NCI-H1417 (cell line): Measurements from ENCODE around the gene RXRA.
A peak's percentile ranks its signal among the peaks of the same experiment; 100 is the strongest.

ENCODE experiments used
- DNase-seq, 3 experiments: peaks; one replicate each; lab custom pipeline; 2025; lab: John Stamatoyannopoulos, UW

RXRA gene

DNA sequence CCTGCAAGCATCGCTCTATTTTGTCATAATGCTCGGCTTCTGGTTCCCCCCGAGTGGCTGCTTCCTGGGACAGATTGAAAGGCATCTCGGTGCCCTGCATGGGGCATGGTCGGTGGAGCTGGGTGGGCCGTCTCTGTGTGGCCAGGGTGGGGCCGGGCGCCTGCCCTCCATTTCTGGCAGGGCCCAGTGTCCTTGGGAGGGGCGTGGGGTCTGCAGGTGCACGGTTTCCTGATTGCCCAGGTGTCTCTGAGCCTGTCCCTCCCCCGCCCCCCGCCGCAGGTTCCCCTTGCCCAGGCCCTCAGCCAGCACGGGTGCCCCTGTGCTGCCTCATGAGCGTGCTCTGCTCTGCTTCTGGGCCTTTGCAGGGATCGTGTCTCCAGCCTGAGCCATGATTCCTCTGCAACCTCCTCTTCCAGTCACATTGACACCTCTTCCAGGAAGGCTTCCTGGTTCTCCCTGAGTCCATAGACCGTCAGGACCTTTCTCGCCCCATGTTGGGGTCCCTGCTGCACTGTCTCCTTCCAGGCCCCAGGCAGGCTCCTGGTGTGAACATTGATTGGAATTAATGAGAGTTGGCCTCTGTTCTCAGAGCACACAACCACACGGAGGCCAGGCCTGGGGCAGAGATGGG, 90.2 kb downstream of the RXRA start:
- no peak for DNase-seq

DNA sequence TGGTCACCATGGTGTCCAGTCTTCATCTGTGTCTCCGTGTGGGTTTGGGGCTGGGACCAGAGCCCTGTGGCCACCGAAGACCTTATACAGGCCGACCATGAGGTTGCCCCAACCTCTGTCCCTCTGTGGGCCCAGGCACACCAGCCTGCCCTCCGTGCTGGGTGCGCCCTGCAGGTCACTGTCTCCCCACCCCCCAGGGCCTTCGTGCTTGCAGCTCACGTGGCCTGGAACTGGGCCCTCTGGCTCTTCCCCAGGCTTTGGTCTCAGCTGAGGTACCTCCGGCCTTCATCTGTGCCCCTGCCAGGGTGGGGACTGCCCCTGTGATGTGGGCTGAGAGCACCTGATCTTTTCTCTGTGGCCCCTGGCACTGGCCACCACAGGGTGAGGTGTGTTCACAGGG, 92.1 kb downstream of the RXRA start:
- DNase-seq: no peak

- peak in 1 of 3 experiments; percentile 15 for DNase-seq
Measured at GRCh38 chr9:134419000-134419683, 92.9 kb downstream of the RXRA start.

DNA sequence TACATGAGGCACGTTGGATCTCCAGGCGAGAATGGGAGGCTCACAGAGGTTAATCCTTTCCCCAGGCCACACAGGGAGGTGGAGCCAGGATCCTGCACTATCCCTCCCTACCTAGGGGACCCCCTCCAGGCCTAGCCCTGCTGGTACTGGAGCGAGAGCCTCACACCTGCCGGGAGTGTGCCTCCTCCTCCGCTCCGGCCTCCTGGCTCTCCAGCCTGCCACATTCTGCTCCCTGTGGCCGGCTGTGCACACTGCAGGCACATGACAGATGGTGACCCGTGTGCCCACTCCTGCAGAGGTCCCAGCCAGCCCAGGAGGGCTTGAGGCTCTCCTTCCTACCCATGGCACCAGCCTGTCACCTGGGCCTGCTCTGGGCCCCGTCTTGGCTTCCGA, 93.4 kb downstream of the RXRA start:
- peak; percentile 4 to 50 (median 17) for DNase-seq

- no peak for DNase-seq
Measured at GRCh38 chr9:134420281-134420845, 94.1 kb downstream of the RXRA start.

DNA sequence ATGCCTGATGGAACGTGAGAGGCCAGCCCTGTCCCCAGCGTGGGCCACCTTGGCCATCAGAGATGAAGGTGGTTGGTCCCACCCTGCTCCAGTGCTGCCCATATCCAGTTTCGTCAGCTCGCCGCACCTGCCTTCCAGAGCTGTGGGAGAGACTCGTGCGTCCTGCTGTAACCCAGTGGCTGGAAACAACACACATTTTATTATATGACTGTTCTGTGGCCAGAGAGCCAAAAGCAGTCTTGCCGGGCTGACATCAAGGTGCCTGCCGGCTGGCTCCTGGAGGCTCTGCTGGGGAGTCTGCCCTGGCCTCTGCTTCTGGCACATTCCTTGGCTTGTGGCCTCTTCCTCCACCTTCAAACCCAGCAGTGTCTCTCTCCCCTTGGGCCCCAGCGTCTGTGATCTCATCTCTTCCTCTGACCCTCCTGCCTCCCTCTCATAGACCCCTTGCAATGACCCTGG, 94.7 kb downstream of the RXRA start:
- no peak for DNase-seq

GRCh38 chr9:134421888-134422287, 95.6 kb downstream of the RXRA start:
- DNase-seq: no peak

- peak in 1 of 3 experiments; percentile 6 for DNase-seq
Measured at GRCh38 chr9:134422301-134423090, 96.2 kb downstream of the RXRA start.

- no peak for DNase-seq
Measured at GRCh38 chr9:134423166-134423565, 96.9 kb downstream of the RXRA start.

DNA sequence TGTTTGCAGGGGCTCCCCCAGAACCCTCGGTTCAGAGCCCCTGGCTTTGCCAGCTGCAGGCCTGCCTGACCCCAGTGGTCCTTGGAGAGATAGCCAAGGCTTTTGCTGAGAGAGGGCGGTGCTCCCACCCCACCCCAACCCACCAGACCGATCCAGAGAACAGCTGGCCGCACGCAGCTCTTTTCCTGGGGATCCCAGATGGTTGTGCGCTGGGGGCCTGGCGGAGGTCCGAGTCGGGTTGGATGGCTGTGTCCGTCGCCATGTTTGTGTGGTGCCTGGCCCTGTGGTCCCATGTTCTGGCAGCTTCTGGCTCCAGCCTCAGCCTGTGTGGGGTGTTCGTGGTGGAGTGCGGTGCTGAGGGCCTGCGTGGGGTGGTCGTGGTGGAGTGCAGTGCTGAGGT, 97.5 kb downstream of the RXRA start:
- no peak for DNase-seq

DNA sequence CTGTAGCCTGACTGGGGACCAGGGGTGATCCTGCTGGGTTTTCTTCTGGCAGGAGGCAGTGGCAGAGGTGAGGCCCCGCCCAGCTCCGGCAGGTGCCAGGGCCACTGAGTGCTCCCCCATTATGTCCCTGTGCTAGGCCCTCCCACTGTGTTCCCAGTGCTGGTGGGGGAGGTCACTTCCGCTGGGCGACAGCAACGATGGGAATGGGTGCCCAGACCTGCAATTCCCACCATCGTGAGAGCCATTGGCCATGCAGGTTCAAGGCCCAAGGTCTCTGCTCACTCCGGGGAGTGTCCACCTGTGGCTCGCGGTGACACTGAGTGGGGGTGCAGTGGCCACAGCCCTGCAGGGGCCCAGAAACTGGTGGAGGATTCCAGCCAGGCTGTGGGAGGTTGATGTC, 98.6 kb downstream of the RXRA start:
- DNase-seq: peak; percentile 1 to 83 (median 68)

- DNase-seq: peak in 1 of 3 experiments; percentile 46
Measured at GRCh38 chr9:134425401-134425800, 99.1 kb downstream of the RXRA start.

GRCh38 chr9:134425812-134426211, 99.6 kb downstream of the RXRA start:
- no peak for DNase-seq

GRCh38 chr9:134426436-134426835, 100.2 kb downstream of the RXRA start:
- DNase-seq: no peak

- no peak for DNase-seq
Measured at GRCh38 chr9:134427153-134427782, 101.0 kb downstream of the RXRA start.

DNA sequence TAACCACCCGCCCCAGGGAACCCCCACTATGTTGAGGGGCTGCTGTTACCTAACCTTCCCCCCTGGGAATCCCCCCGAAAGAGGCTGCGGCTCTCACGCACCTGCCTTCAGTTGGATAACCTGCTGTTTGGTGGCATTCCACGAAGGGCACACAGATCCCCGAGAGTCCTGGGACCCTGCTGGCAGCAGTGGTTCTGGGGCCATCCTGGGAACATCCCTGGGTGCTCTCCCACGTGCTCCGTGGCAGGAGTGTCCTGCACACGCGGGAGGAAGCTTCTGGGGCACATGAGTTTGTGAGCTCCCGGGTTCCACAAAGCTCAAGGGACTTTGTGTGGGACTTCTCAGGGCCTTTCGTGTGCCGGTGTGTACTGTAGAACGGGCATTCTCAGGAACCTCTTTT, 102.3 kb downstream of the RXRA start:
- DNase-seq: no peak

DNA sequence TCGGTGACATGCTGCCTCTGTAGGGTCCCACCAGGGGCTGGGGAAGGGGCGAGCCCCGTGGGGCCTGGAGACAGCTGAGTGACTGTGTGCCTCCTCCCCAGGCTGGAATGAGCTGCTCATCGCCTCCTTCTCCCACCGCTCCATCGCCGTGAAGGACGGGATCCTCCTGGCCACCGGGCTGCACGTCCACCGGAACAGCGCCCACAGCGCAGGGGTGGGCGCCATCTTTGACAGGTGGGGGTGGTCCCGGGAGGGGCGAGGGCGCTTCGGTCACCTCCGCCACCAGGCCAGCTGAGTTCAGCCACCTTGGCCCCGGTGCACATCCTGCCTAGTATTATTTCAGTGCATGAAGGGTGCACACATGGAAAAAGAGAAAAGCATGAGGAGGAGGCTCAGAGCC, 102.8 kb downstream of the RXRA start:
- no peak for DNase-seq

DNA sequence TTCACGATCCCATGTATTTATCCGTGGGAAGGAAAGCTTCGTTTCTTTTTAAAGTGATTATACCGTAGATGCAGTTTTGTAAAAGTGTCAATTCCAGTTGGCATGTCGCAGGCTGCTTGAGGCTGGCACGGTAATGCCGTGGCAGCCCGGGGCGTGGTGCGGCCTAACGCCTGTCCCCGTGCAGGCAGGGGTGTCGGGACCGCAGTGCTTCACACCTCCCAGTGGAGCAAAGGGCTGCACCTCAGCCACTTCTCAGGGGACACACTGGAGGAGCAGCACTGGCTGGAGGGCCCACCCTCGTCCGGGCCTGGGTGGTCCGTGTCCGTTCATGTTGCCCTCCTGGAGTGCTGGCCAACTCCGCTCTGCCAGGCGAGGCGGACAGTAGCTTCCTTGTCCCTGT, 103.2 kb downstream of the RXRA start:
- no peak for DNase-seq

DNA sequence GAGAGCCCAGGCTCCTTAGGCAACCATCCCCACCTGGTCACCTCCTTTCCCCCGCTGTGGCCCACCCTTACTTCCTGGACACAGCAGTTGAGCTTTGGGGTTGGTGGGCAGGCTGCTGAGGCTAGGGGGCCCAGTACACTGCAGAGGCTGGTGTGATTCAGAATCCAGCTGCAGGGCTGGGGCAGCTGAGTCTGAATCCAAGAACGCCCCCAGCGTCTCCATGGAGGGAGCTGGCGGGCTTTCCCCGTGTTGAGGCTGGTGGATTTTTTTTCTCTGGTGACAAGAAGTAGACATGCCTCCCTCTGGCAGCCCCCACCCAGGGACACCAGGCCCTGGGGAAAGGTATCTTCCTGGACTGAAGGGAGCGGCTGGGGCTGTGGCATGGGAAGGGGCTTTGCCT, 104.8 kb downstream of the RXRA start:
- no peak for DNase-seq

DNA sequence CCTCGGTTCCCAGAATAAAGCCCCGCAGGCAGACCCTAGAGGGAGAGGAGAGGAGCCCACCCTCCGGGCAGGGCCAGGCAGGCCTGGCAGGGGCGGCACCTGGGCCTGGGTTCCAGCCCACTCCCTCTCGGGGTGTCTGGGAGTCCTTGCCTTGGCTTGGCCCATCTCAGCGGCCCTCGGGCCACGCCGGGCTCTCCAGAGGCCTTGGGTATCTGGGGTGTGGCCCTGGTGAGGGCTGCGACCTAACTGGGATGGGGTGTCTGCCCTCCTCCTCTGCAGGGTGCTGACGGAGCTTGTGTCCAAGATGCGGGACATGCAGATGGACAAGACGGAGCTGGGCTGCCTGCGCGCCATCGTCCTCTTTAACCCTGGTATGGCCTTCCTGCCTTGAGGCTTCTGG, 105.4 kb downstream of the RXRA start:
- DNase-seq: no peak

GRCh38 chr9:134432471-134432870, 106.2 kb downstream of the RXRA start:
- DNase-seq: no peak

GRCh38 chr9:134433101-134433500, 106.8 kb downstream of the RXRA start:
- no peak for DNase-seq
